GM19043 (cell line): ENCODE results near the gene TWIST1.

Experiments
- ATAC-seq: cut with Tn5 transposase; IDR thresholded peaks from one replicate; pipeline ENCODE4 v1.9.1; 2021; ENCODE audit warnings: low read depth; ENCODE audit not compliant: unreplicated experiment

The TWIST1 gene

GRCh38 chr7:19113855-19114550 lies 3.4 kb downstream of the TWIST1 start:
- ATAC-seq: no peak

DNA sequence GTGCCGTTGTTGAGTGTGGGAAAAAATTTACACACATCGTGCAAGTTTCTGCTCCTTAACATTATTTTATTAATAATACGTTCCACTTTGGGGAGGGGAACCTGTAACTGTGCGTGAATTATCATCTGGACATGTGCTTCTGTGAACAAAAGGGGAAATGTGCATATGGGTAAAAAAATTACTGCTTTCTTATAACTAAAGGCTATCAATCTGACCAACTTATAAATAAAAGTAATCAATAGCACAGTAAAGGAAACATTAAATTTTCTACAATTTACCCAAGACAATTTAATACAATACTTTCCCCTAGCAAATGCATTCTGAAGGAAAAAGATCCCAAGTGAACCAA lies 4.5 kb downstream of the TWIST1 start:
- ATAC-seq: no peak

DNA sequence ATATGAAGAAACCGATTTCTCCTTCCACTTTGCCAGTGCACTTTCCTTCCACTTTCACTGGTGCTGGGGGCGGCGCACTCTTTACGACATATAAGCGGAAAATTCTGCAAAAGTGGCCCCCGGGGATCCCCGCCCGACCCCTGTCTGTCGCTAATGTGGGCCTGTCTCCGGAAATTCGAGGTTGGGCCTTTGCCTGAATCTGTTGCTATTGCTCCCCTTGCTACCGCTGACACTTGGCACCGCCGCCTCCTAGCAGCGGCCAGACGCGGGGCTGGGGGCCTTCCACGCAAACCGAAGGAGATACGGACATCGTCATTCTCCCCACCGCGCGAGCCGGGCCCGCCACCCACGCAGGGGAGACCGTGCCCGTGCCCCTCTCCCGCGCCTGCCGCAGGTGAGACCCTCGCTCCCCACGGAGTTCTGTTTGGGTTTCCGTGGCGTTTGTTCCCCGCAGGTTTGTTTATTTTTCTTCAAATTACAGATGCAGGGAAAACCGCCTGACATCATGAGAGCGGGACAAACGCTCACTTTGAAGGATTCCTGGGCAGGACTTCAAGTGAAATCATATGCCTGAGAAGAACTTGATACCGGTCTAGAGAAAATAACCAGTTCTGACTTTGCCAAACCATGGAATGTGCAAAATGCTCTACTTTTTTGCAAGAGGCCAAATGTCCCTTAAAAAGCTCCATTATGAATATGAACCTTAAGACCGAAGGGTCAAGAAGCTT lies 5.0 kb downstream of the TWIST1 start:
- no peak for ATAC-seq

DNA sequence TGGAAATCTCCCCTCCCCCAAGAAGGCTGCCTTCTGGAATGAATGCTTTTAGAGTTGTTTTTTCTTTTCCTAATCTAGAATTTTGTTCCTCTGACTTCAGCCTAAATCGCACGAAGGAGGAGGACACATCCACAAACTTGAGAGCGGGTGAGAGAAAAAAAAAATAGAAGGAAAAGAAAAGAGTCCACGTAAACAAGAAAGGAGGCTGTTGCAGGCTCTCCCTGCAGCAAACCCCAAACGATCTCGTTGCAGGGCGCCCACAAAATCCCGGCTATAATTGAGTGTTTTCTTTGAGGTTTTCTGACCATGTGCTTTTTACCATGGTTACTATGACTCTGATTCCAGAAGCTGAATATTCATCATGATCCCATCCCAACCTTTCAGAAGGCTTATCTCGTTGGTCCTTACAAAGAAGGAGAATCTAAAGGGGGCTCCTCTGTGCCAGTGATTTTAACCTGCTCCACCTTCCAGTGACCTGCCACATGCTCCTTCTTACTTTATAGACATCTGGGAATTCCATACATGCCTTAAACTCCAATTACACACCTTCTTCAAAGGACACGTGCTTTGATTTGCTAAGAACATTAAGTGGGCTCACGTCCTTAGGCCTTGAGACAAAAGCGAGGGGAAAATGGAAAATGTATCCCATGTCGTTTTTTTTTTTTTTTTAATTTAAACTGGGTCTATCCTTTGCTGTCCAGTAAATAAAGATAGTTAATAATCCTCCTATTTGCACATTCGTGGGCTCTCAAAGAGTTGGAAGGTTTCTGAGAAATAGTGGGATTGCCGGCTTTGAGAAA lies 5.8 kb downstream of the TWIST1 start:
- no peak for ATAC-seq

- ATAC-seq: no peak
These were observed 6.7 kb downstream of the TWIST1 start for GRCh38 chr7:19110776-19111175.

DNA sequence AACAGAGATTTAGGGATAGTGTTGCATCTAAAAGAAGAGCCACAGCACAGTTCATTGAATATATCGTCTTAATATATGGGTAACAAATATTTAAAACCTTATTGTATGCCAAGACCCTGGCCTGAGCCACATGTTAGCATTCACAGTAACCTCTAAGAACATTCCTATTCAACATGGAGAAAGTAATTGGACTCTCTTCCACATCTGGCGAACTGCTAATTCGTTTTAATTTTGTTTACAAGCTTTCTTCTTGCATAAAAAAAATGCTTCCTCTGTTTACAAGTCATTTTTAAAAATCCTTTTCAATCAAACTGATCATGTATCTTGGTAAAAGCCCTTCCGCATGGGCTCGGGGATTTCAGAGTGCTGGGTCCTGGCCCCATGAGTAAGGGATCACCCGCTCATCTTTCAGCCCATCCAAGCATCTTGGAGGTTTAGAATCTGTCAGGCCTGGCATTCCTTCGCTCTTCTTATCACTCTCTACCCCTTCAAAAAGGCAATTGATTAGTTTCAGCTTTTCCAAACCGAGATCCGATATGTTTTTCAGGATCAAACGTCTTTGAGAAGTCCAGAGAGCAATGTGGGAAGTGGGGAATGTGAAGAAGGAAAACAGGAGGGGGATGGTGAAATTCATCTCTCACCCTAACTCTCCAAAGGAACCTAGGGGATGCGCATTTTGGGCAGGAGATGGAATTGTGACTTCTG lies 7.3 kb downstream of the TWIST1 start:
- ATAC-seq: no peak

- no peak for ATAC-seq
These were observed 8.2 kb downstream of the TWIST1 start for GRCh38 chr7:19109000-19109946.

GRCh38 chr7:19107356-19108146 lies 9.9 kb downstream of the TWIST1 start:
- no peak for ATAC-seq

DNA sequence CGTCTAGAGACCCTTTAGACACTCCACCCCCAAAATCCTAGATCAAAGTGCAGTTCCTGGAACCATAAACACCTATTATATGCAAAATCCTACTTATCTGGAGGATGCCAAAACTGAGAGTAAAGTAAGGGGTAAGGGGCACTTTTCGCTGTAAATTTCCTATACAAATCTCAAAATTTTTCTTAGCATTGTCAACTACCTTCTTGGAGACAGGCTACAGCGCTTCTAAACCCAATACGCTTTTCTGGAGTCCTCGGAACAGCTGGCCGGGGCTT lies 10.4 kb downstream of the TWIST1 start:
- no peak for ATAC-seq

- no peak for ATAC-seq
These were observed 11.0 kb downstream of the TWIST1 start for GRCh38 chr7:19106241-19107080.

GRCh38 chr7:19105546-19105945 lies 11.9 kb downstream of the TWIST1 start:
- no peak for ATAC-seq

- ATAC-seq: no peak
These were observed 12.6 kb downstream of the TWIST1 start for GRCh38 chr7:19104811-19105210.

- ATAC-seq: no peak
These were observed 14.6 kb downstream of the TWIST1 start for GRCh38 chr7:19102884-19103283.

- no peak for ATAC-seq
These were observed 15.5 kb downstream of the TWIST1 start for GRCh38 chr7:19101909-19102308.

DNA sequence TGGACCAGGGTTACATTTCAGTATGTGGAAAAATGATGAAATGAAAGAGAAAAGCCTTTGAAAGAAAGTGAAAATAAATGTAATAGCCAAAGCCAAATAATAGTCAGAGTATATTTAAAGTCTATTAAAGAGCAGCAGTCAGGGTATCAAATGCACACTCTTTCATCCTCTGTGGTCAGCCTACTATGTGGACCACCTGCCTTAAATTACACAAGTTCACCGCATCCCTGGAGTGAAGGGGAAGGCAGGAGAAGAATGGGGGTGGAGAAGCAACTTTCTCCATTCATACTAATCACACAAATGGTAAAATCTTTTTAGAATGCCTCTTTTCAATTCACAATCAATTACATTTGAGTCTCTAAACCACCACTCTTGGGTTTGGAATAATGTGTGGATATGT lies 16.0 kb downstream of the TWIST1 start:
- no peak for ATAC-seq

DNA sequence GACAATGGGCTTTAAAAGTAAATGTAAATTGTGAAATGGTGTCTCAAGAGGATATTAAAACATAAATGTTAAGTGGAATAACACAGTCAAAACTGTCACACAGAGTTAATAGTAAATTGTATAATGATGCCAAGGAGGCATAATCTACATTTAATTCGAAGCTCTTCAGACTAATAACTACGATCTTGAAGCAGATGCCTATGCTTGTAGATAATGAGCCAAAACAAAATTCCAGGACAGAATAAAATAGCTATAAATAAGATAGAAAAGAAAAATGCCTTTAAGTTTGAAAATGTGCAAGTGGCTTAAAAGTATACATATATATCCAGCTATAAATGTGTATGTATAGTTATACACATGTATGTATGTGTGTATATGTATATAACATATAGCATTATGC lies 17.5 kb downstream of the TWIST1 start:
- no peak for ATAC-seq

GRCh38 chr7:19099194-19099593 lies 18.2 kb downstream of the TWIST1 start:
- no peak for ATAC-seq

GRCh38 chr7:19098510-19098909 lies 18.9 kb downstream of the TWIST1 start:
- no peak for ATAC-seq
